ENCODE results near the gene FSIP1. TPM values are rescaled to one million over a fixed set of nuclear protein-coding genes. Genes with fewer than 3 reads are reported as not detected.

Gene FSIP1
- total RNA-seq, 4 donors from 2014 or later, result 0.38 to 0.91 (median 0.57) TPM; not detected in 1

GRCh38 chr15:39587731-39588530 lies 194.7 kb downstream of the FSIP1 start:
- WGBS, 2 donors, result 61% methylated on average over 9 to 13 of the region's 13 CpGs
- DNase-seq, result no peak

GRCh38 chr15:39587096-39587721 lies 195.4 kb downstream of the FSIP1 start:
- intact Hi-C loops (cut with DNase I), result loop anchor here (10.0 kb wide), 1 partner anchor 168 kb away; no protein-coding TSS in a partner anchor
- peak overlapping the region in 3 of 4 donors; percentile 28 to 95 (median 46) for H3K27ac ChIP-seq
- DNase-seq, result no peak

More at GRCh38 chr15:39587731-39588530, 194.7 kb downstream of the FSIP1 start:
- no peak for TF ChIP-seq CTCF (IDR thresholded peaks at IDR 0.05)
- no peak for TF ChIP-seq POLR2A (IDR thresholded peaks at IDR 0.05)
- intact Hi-C loops (cut with DNase I), result loop anchor here (10.0 kb wide), 1 partner anchor 167 kb away; no protein-coding TSS in a partner anchor
- peak overlapping the region in 3 of 4 donors; percentile 28 to 95 (median 46) for H3K27ac ChIP-seq
- H3K27me3 ChIP-seq, result no peaks in the 10 kb centered on the region
- peaks cover 7 to 98% (median 57%) of the 10 kb centered on the region in 3 donors for H3K36me3 ChIP-seq
- peak overlapping the region in 1 of 4 donors; percentile 15 for H3K4me3 ChIP-seq
- peaks cover under 1 to 67% (median 25%) of the 10 kb centered on the region in 3 donors for H3K4me1 ChIP-seq
- H3K9me3 ChIP-seq, result no peaks in the 10 kb centered on the region

GRCh38 chr15:39586387-39587095 lies 196.1 kb downstream of the FSIP1 start:
- TF ChIP-seq POLR2A (IDR thresholded peaks at IDR 0.05), result no peak
- no peak for TF ChIP-seq CTCF (IDR thresholded peaks at IDR 0.05)
- no peak for DNase-seq
- intact Hi-C loops (cut with DNase I), result loop anchor here (10.0 kb wide), 1 partner anchor 168 kb away; no protein-coding TSS in a partner anchor
- Histone ChIP-seq H3K27me3 (no peaks in the 10 kb centered on the region), H3K9me3 (no peaks in the 10 kb centered on the region), H3K4me3 (peak overlapping the region in 1 of 4 donors; percentile 82), H3K36me3 (peaks cover 7 to 94% (median 53%) of the 10 kb centered on the region in 3 donors), H3K27ac (peak overlapping the region in 3 of 4 donors; percentile 46 to 95 (median 47)), H3K4me1 (peaks cover 7 to 81% (median 34%) of the 10 kb centered on the region in 3 donors)
- 61 to 66% methylated on average over 8 to 10 of the region's 10 CpGs for WGBS, 2 donors

More at GRCh38 chr15:39587096-39587721, 195.4 kb downstream of the FSIP1 start:
- Histone ChIP-seq H3K4me1 (peaks cover 7 to 74% (median 31%) of the 10 kb centered on the region in 3 donors), H3K4me3 (peak overlapping the region in 1 of 4 donors; percentile 82), H3K36me3 (peaks cover 7 to 98% (median 57%) of the 10 kb centered on the region in 3 donors), H3K27me3 (no peaks in the 10 kb centered on the region), H3K9me3 (no peaks in the 10 kb centered on the region)
- TF ChIP-seq CTCF (IDR thresholded peaks at IDR 0.05), result no peak
- TF ChIP-seq POLR2A (IDR thresholded peaks at IDR 0.05), result peak in 1 of 4 donors; percentile 15
- WGBS, 2 donors, result 81 to 94% methylated on average over 15 to 16 of the region's 17 CpGs

GRCh38 chr15:39585871-39586301 lies 196.8 kb downstream of the FSIP1 start:
- intact Hi-C loops (cut with DNase I), result loop anchor here (10.0 kb wide), 1 partner anchor 169 kb away; no protein-coding TSS in a partner anchor
- H3K36me3 ChIP-seq, result peaks cover 7 to 88% (median 46%) of the 10 kb centered on the region in 3 donors
- no peaks in the 10 kb centered on the region for H3K9me3 ChIP-seq
- WGBS, 2 donors, result 69 to 77% methylated on average over 4 of the region's 4 CpGs
- DNase-seq, result no peak
- peak overlapping the region in 3 of 4 donors; percentile 34 to 95 (median 47) for H3K27ac ChIP-seq
- H3K27me3 ChIP-seq, result peaks cover 0 to 3% (median 0%) of the 10 kb centered on the region in 4 donors
- no peak for TF ChIP-seq POLR2A (IDR thresholded peaks at IDR 0.05)
- TF ChIP-seq CTCF (IDR thresholded peaks at IDR 0.05), result no peak
- peaks cover 7 to 84% (median 34%) of the 10 kb centered on the region in 3 donors for H3K4me1 ChIP-seq
- peak overlapping the region in 1 of 4 donors; percentile 82 for H3K4me3 ChIP-seq
